ENCODE data around the gene GAB1.

GAB1 gene

DNA sequence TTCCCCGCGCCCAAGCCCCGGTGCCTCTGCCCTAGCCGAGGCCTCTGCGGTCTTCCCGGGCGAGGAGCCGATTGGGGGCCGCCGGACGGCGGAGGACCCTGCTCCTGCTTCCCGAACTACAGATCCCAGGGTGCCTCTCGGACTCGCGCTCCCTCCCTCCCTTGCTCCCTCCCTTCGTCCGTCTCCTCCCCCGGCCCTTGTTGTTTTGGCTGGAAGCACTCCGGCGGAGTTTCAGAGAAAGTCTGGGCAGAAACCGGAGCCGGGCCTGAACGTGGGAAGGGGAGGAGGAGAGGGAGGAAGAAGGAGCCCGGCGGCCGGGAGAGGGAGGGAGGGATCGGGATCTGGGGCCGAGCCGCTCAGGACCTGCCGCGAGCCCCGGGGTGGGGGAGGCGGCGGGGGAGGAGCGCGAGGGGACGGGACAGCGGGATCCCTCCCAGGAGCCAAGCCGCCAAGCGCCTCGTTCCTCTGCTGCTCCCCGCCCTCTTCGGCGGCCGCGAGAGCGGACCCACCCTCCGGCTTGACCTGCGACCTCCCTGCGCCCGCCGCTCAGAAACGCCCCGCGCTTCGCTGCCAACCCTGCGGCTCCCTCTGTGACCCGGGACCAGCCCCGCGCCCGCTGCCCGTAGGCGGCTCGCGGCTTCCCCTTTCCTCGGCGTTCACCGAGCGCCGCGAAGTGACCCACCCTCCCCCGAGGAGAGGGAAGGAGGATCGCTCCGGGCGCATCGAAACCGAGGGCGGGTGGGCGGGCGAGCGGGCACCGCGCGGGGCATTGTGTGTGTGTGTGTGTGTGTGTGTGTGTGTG lies 496 bp upstream of the GAB1 start (continued):
- TF ChIP-seq, protein P1, sequence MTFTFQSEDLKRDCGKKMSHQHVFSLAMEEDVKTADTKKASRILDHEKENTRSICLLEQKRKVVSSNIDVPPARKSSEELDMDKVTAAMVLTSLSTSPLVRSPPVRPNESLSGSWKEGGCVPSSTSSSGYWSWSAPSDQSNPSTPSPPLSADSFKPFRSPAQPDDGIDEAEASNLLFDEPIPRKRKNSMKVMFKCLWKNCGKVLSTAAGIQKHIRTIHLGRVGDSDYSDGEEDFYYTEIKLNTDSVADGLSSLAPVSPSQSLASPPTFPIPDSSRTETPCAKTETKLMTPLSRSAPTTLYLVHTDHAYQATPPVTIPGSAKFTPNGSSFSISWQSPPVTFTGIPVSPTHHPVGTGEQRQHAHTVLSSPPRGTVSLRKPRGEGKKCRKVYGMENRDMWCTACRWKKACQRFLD (tag by site-specific recombination; IDR thresholded peaks at IDR 0.05): no peak
- TF ChIP-seq ZNF23 (tag by site-specific recombination; IDR thresholded peaks at IDR 0.05; ENCODE audit: borderline replicate concordance) (no peak), ZNF37A (tag by site-specific recombination; IDR thresholded peaks at IDR 0.05) (no peak), ZNF596 (tag by site-specific recombination; IDR thresholded peaks at IDR 0.05) (no peak), KLF1 (tag by site-specific recombination; IDR thresholded peaks at IDR 0.05) (peak; percentile 65), MEIS1 (CRISPR knock-in tag; IDR thresholded peaks at IDR 0.05; ENCODE audit: borderline replicate concordance) (no peak), ZNF785 (tag by site-specific recombination; IDR thresholded peaks at IDR 0.05) (no peak), ZNF221 (tag by site-specific recombination; IDR thresholded peaks at IDR 0.05; ENCODE audit: borderline replicate concordance) (no peak), KLF9 (tag by site-specific recombination; IDR thresholded peaks at IDR 0.05; ENCODE audit: low read depth) (0 out of 2 replicates have a peak, but pooled peaks have one; percentile 44), ZNF510 (tag by site-specific recombination; IDR thresholded peaks at IDR 0.05; ENCODE audit: insufficient replicate concordance) (no peak), FEZF1 (tag by site-specific recombination; IDR thresholded peaks at IDR 0.05) (no peak), ZNF366 (tag by site-specific recombination; conservative IDR thresholded peaks at IDR 0.05) (peak; percentile 93), ZNF707 (tag by site-specific recombination; IDR thresholded peaks at IDR 0.05) (no peak), ZNF202 (tag by site-specific recombination; IDR thresholded peaks at IDR 0.05; ENCODE audit: borderline replicate concordance) (no peak), ZNF169 (tag by site-specific recombination; IDR thresholded peaks at IDR 0.05) (no peak), ZNF16 (tag by site-specific recombination; IDR thresholded peaks at IDR 0.05; ENCODE audit: low read depth) (no peak), ZNF76 (tag by site-specific recombination; IDR thresholded peaks at IDR 0.05; ENCODE audit: borderline replicate concordance, low read depth) (peak; percentile 90), ZNF658 (tag by site-specific recombination; IDR thresholded peaks at IDR 0.05) (no peak), ZNF350 (tag by site-specific recombination; IDR thresholded peaks at IDR 0.05) (no peak)
- TF ChIP-seq, protein P2, sequence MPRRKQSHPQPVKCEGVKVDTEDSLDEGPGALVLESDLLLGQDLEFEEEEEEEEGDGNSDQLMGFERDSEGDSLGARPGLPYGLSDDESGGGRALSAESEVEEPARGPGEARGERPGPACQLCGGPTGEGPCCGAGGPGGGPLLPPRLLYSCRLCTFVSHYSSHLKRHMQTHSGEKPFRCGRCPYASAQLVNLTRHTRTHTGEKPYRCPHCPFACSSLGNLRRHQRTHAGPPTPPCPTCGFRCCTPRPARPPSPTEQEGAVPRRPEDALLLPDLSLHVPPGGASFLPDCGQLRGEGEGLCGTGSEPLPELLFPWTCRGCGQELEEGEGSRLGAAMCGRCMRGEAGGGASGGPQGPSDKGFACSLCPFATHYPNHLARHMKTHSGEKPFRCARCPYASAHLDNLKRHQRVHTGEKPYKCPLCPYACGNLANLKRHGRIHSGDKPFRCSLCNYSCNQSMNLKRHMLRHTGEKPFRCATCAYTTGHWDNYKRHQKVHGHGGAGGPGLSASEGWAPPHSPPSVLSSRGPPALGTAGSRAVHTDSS (tag by site-specific recombination; IDR thresholded peaks at IDR 0.05): no peak
- TF ChIP-seq, protein P3, sequence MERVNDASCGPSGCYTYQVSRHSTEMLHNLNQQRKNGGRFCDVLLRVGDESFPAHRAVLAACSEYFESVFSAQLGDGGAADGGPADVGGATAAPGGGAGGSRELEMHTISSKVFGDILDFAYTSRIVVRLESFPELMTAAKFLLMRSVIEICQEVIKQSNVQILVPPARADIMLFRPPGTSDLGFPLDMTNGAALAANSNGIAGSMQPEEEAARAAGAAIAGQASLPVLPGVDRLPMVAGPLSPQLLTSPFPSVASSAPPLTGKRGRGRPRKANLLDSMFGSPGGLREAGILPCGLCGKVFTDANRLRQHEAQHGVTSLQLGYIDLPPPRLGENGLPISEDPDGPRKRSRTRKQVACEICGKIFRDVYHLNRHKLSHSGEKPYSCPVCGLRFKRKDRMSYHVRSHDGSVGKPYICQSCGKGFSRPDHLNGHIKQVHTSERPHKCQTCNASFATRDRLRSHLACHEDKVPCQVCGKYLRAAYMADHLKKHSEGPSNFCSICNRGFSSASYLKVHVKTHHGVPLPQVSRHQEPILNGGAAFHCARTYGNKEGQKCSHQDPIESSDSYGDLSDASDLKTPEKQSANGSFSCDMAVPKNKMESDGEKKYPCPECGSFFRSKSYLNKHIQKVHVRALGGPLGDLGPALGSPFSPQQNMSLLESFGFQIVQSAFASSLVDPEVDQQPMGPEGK (tag by site-specific recombination; IDR thresholded peaks at IDR 0.05): peak; percentile 36; the same call in 1 of the 2 replicates
- TF ChIP-seq, protein P4, sequence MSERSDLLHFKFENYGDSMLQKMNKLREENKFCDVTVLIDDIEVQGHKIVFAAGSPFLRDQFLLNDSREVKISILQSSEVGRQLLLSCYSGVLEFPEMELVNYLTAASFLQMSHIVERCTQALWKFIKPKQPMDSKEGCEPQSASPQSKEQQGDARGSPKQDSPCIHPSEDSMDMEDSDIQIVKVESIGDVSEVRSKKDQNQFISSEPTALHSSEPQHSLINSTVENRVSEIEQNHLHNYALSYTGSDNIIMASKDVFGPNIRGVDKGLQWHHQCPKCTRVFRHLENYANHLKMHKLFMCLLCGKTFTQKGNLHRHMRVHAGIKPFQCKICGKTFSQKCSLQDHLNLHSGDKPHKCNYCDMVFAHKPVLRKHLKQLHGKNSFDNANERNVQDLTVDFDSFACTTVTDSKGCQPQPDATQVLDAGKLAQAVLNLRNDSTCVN (tag by site-specific recombination; optimal IDR thresholded peaks at IDR 0.05): no peak
- TF ChIP-seq, protein P5, sequence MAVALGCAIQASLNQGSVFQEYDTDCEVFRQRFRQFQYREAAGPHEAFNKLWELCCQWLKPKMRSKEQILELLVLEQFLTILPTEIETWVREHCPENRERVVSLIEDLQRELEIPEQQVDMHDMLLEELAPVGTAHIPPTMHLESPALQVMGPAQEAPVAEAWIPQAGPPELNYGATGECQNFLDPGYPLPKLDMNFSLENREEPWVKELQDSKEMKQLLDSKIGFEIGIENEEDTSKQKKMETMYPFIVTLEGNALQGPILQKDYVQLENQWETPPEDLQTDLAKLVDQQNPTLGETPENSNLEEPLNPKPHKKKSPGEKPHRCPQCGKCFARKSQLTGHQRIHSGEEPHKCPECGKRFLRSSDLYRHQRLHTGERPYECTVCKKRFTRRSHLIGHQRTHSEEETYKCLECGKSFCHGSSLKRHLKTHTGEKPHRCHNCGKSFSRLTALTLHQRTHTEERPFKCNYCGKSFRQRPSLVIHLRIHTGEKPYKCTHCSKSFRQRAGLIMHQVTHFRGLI (tag by site-specific recombination; IDR thresholded peaks at IDR 0.05): no peak
- TF ChIP-seq, protein P6, sequence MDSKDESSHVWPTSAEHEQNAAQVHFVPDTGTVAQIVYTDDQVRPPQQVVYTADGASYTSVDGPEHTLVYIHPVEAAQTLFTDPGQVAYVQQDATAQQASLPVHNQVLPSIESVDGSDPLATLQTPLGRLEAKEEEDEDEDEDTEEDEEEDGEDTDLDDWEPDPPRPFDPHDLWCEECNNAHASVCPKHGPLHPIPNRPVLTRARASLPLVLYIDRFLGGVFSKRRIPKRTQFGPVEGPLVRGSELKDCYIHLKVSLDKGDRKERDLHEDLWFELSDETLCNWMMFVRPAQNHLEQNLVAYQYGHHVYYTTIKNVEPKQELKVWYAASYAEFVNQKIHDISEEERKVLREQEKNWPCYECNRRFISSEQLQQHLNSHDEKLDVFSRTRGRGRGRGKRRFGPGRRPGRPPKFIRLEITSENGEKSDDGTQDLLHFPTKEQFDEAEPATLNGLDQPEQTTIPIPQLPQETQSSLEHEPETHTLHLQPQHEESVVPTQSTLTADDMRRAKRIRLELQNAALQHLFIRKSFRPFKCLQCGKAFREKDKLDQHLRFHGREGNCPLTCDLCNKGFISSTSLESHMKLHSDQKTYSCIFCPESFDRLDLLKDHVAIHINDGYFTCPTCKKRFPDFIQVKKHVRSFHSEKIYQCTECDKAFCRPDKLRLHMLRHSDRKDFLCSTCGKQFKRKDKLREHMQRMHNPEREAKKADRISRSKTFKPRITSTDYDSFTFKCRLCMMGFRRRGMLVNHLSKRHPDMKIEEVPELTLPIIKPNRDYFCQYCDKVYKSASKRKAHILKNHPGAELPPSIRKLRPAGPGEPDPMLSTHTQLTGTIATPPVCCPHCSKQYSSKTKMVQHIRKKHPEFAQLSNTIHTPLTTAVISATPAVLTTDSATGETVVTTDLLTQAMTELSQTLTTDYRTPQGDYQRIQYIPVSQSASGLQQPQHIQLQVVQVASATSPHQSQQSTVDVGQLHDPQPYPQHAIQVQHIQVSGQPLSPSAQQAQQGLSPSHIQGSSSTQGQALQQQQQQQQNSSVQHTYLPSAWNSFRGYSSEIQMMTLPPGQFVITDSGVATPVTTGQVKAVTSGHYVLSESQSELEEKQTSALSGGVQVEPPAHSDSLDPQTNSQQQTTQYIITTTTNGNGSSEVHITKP (tag by site-specific recombination; IDR thresholded peaks at IDR 0.05): no peak
